DOHH2 (cell line): ENCODE data around the gene GPC1.

Experiments
- H3F3A ChIP-seq: fragments of 200-600 bp; sonication (generic), shearing (Covaris generic); 2 replicates; pipeline ENCODE4 v1.6.0; 2016; ENCODE audit warnings: antibody characterized with exemption, mild to moderate bottlenecking; ENCODE audit not compliant: control insufficient read depth, insufficient read depth
- H3K27ac ChIP-seq: fragments of 200-600 bp; sonication (generic); 2 replicates; pipeline ENCODE4 v1.5.1; 2014; ENCODE audit warnings: low read depth, mild to moderate bottlenecking, low read length, moderate library complexity
- H3K27me3 ChIP-seq: fragments of 200-600 bp; sonication (generic); 2 replicates; pipeline ENCODE4 v1.6.1; 2014; ENCODE audit warnings: mild to moderate bottlenecking, low read length, mixed read lengths; ENCODE audit not compliant: control insufficient read depth
- H3K36me3 ChIP-seq: fragments of 200-600 bp; sonication (generic); 2 replicates; pipeline ENCODE4 v1.6.1; 2014; ENCODE audit warnings: mild to moderate bottlenecking, low read length, moderate library complexity, mixed read lengths; ENCODE audit not compliant: control insufficient read depth
- H3K4me1 ChIP-seq: fragments of 200-600 bp; sonication (generic); 2 replicates; pipeline ENCODE4 v1.6.1; 2014; ENCODE audit warnings: mild to moderate bottlenecking, low read length, mixed read lengths; ENCODE audit not compliant: control insufficient read depth
- H3K4me2 ChIP-seq: fragments of 200-600 bp; sonication (generic); 2 replicates; pipeline ENCODE4 v1.6.0; 2014; ENCODE audit warnings: mild to moderate bottlenecking, low read length, moderate library complexity
- H3K4me3 ChIP-seq: fragments of 200-600 bp; sonication (generic); 2 replicates; pipeline ENCODE4 v1.5.1; 2014; ENCODE audit warnings: mild to moderate bottlenecking, low read length, mixed read lengths
- H3K79me2 ChIP-seq: fragments of 200-600 bp; sonication (generic); 2 replicates; pipeline ENCODE4 v1.6.1; 2014; ENCODE audit warnings: mild to moderate bottlenecking, low read length, mixed read lengths; ENCODE audit not compliant: control insufficient read depth
- H3K9me2 ChIP-seq: fragments of 200-600 bp; sonication (generic); replicated peaks from 2 replicates; pipeline ENCODE4 v1.6.1; 2014; ENCODE audit warnings: mild to moderate bottlenecking, low read length, mixed read lengths; ENCODE audit not compliant: control insufficient read depth
- H3K9me3 ChIP-seq: fragments of 200-600 bp; sonication (generic); 2 replicates; pipeline ENCODE4 v1.6.1; 2014; ENCODE audit warnings: antibody characterized with exemption, low read length, mixed read lengths; ENCODE audit not compliant: control insufficient read depth, insufficient read depth
- H4K20me1 ChIP-seq: fragments of 200-600 bp; sonication (generic); 2 replicates; pipeline ENCODE4 v1.6.0; 2014; ENCODE audit warnings: low read depth, mild to moderate bottlenecking, antibody characterized with exemption, low read length, moderate library complexity; ENCODE audit not compliant: control insufficient read depth, insufficient read depth
- CTCF ChIP-seq: fragments of 200-600 bp; sonication (generic); IDR thresholded peaks from one replicate; pipeline ENCODE4 v1.5.1; 2014; ENCODE audit warnings: antibody characterized with exemption, mild to moderate bottlenecking, low read depth, low read length; ENCODE audit not compliant: poor library complexity, severe bottlenecking
- EZH2phosphoT487 ChIP-seq: fragments of 200-600 bp; sonication (generic); IDR thresholded peaks from 2 replicates; pipeline ENCODE4 v1.6.1; 2017; ENCODE audit warnings: borderline replicate concordance, mild to moderate bottlenecking, antibody characterized with exemption, low read length, moderate library complexity, mixed read lengths

Gene GPC1

GRCh38 chr2:240460781-240461431 is 25.4 kb downstream of the GPC1 start:
- H3K4me1 ChIP-seq: no peaks in the 10 kb centered on the region

GRCh38 chr2:240461471-240462072 is 26.1 kb downstream of the GPC1 start:
- Histone ChIP-seq H3K27me3 (no peaks in the 10 kb centered on the region), H3K79me2 (no peaks in the 10 kb centered on the region), H3K9me2 (no peaks in the 10 kb centered on the region), H3K36me3 (no peaks in the 10 kb centered on the region), H3K4me1 (no peaks in the 10 kb centered on the region), H3K9me3 (no peaks in the 10 kb centered on the region), H3K27ac (no peak overlapping the region), H4K20me1 (no peaks in the 10 kb centered on the region), H3F3A (no peaks in the 10 kb centered on the region), H3K4me3 (no peak overlapping the region), H3K4me2 (no peak overlapping the region)
- TF ChIP-seq EZH2phosphoT487 (no peak), CTCF (no peak)

More at GRCh38 chr2:240460781-240461431, 25.4 kb downstream of the GPC1 start:
- TF ChIP-seq CTCF (peak; percentile 9), EZH2phosphoT487 (no peak)
- H3K36me3 ChIP-seq: no peaks in the 10 kb centered on the region
- no peaks in the 10 kb centered on the region for H4K20me1 ChIP-seq
- H3K9me2 ChIP-seq: no peaks in the 10 kb centered on the region
- H3F3A ChIP-seq: no peaks in the 10 kb centered on the region
- H3K27me3 ChIP-seq: no peaks in the 10 kb centered on the region
- H3K27ac ChIP-seq: no peak overlapping the region
- H3K9me3 ChIP-seq: no peaks in the 10 kb centered on the region
- H3K4me2 ChIP-seq: no peak overlapping the region
- no peak overlapping the region for H3K4me3 ChIP-seq
- no peaks in the 10 kb centered on the region for H3K79me2 ChIP-seq

GRCh38 chr2:240462073-240462706 is 26.7 kb downstream of the GPC1 start:
- H3K36me3 ChIP-seq: no peaks in the 10 kb centered on the region
- H3K79me2 ChIP-seq: no peaks in the 10 kb centered on the region
- TF ChIP-seq CTCF (no peak), EZH2phosphoT487 (no peak)
- no peaks in the 10 kb centered on the region for H3K4me1 ChIP-seq
- no peaks in the 10 kb centered on the region for H3F3A ChIP-seq
- no peaks in the 10 kb centered on the region for H3K9me3 ChIP-seq
- no peak overlapping the region for H3K27ac ChIP-seq
- H3K4me2 ChIP-seq: no peak overlapping the region
- H3K27me3 ChIP-seq: no peaks in the 10 kb centered on the region
- H3K4me3 ChIP-seq: no peak overlapping the region
- H4K20me1 ChIP-seq: no peaks in the 10 kb centered on the region
- no peaks in the 10 kb centered on the region for H3K9me2 ChIP-seq
